Measurements from ENCODE around the gene APC2.
"Not testable (repeated sequence)": the region's sequence is repeated elsewhere in the genome, so short reads cannot be mapped to it uniquely, and the experiment has no call there.

The APC2 gene

DNA sequence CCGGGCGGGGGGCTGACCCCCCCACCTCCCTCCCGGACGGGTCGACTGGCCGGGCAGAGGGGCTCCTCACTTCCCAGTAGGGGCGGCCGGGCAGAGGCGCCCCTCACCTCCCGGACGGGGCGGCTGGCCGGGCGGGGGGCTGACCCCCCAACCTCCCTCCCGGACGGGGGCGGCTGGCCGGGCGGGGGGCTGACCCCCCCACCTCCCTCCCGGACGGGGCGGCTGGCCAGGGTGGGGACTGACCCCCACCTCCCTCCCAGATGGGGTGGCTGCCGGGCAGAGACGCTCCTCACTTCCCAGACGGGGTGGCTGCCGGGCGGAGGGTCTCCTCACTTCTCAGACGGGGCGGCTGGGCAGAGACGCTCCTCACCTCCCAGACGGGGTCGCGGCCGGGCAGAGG is 49.3 kb downstream of the APC2 start:
- DNase-seq: not testable (repeated sequence)

DNA sequence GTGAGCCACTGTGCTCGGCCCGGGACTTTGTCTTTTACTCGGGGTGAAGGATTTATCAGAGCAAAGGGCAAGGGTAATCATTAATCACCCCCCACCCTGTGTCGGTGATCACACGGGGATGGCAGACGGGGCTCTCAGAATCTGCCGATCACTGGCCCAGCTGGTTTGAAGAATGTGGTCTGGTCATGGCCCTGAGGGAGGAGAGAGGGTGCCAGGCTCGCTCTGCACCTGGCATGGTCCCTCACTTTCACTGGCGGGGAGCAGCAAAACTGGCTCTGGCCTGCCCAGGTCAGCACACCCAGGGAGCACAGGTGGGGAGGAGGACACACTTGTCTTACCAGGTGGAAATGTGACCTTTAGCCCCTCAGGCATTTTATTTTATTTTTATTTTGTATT is 51.3 kb downstream of the APC2 start:
- DNase-seq: no peak

DNA sequence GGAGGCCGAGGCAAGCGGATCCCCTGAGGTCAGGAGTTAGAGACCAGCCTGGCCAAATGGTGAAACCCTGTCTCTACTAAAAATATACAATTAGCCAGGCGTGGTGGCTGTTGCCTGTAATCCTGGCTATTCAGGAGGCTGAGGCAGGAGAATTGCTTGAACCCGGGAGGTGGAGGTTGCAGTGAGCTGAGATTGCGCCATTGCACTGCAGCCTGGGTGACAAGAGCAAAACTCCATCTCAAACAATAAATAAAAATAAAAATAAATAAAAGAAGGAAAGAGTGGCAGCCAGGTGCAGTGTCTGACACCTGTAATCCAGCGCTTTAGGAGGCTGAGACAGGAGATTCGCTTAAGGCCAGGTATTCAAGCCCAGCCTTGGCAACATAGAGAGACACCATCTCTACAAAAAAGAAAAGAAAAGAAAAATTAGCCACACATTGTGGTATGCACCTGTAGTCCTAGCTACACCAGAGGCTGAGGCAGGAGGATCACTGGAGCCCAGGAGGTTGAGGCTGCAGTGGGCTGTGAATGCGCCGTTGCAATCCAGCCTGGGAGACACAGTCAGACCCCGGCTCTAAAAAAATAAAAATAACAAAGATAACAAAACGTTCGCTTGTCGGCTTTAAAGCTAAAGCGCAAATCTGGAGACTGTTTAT is 52.6 kb downstream of the APC2 start:
- no peak for DNase-seq

DNA sequence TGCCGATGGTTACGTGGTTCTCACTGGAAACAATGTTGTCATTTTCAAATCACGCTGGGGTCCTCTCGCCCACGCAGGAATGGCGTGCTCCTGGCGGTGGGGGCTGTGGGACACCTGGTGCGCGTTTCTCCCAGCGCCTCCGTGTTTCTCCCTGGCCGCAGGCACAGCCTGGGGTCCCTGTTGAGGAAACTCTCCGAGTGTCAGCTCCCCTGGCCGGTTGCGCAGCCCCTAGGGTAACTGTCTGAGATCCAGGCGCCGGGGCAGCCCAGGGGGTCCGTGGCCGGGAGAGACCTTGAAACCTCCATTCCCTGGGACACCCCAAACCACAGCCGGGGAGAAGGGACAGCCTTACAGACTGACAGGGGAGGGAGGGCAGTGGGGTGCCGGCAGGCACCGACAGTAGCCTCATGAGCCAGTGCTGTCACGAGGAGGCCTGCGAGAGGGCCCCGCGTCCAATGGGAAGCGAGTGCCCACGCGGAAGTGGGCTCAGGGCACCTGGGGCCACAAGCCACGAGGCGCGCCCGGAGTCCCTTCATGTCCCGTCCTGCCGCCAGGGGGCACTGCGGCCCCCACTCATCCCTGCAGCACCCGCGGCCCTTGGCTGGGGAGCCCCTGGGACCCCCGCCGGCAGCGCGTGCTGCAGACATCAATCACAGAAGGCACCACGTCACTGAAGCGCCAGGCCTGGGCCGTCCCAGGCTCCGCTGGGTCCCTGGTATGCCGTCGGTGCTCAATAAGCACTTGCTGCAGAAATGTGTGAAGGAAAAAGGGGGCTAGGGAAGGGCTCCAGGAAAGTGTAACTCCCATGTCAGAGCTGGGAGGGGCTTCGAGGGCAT is 53.4 kb downstream of the APC2 start:
- DNase-seq: peak; percentile 79

DNA sequence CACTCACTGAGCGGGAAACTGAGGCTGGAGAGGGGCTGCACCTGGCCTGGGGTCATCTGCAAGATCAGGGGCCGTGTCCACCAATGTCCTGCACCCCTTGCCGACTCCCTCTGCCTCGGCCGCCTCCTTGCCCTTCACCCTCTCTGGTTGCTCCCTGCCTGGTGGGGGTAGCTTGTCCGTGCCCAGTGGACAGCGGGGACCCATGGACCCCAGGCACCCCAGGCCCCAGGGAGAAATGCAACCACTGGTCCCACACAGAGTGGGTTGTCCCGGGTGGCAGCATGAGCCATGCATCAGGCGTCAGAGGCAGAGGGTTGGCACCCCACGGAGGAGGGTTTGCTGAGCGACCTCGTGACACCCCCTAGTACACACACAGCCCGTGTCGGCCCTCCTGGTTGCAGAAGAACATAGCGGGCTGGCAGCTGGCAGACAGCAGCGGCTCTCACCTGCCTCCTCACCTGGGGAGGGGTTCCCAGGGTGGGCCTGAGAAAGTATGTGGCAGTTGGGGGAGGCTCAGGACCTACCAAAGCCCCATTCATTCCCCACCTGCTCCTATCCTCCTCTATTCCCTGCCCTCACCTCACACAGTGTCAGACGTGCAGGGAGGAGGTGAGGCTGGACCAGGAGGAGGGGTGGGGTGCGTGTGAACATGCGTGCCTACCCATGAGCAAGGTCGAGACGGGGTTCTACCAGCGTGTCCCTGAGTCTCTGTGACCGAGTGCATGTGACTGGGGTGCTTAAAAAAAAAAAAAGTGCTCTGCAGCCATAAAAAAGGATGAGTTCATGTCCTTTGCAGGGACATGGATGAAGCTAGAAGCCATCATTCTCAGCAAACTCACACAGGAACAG is 54.2 kb downstream of the APC2 start:
- DNase-seq: no peak

DNA sequence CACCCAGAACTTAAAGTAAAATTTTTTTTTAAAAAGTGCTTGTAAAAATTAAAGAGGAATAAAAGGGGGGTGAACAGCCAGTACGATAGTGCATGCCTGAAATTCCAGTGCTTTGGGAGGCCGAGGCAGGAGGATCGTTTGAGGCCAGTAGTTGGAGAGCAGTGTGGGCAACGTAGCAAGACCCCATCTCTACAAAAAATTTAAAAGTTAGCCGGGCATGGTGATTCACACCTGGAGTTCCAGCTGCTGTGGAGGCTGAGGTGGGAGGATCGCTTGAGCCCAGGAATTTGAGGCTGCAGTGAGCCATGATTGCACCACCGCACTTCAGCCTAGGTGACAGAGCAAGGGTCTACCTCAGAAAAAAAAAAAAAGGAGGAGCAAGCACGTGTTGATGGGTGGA is 55.1 kb downstream of the APC2 start:
- no peak for DNase-seq

DNA sequence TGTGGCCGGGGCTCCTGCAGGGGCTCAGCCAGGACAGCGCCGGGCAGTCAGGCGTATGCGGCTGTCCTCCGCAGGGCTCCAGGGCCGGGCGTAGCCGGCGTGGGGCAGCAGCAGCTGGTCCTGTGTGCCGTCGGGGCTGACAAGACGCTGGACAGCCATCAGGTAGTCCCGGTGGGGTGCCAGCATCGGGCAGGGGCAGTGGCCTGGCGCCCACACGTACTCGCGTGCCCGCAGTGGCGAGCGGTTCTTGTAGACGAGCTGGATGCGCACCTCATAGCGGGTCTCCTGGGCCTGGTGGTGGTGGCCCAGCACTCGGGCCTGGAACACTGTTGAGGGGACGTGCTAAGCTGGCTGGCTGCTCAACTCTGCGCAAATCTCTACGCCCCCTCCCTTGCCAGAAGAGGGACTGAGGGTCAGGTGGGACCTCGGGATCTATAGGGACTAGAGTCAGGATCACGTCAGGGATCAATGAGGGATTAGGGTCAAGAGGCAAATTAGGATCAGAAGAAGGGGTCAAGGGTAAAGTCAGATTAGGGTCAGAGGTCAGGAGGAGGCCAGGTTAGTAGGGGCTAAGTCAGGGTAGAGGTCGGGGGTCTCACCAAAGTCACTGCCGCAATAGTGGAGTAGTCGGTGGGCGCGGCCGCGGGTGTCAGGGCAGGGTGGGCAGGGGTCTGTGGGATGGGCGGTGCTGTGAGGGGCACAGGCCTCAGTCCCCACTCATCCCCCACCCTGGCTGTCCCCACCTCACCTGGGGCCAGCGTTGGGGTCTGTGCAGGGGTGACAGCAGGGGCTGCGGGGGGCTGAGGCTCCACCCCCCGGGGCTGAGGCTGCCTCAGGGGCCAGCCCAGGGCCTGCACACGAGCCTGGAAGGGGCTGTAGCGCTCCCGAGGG is 56.3 kb downstream of the APC2 start:
- no peak for DNase-seq

DNA sequence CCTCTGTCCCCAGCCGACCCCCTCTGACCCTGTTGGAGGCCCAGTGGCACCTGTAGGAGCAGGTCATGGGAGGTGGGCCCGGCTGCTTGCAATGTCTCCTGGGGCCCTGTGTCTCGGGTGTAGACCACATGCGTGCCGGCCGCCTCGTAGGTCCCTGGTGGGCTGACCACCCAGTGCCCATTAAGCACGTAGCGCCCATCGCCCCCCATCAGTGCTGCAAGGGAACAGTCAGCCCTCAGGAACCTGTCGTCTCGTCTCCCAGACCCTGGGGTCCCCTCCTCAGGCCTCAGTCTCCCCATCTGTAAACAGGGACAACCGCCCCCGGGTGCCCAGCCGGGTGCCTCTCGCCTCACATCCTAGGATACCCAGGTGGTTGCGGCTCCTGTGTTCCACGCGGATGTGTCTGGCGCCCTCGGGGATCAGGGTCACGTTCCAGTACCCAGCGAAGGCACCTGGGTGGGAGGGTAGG is 57.3 kb downstream of the APC2 start:
- DNase-seq: no peak

DNA sequence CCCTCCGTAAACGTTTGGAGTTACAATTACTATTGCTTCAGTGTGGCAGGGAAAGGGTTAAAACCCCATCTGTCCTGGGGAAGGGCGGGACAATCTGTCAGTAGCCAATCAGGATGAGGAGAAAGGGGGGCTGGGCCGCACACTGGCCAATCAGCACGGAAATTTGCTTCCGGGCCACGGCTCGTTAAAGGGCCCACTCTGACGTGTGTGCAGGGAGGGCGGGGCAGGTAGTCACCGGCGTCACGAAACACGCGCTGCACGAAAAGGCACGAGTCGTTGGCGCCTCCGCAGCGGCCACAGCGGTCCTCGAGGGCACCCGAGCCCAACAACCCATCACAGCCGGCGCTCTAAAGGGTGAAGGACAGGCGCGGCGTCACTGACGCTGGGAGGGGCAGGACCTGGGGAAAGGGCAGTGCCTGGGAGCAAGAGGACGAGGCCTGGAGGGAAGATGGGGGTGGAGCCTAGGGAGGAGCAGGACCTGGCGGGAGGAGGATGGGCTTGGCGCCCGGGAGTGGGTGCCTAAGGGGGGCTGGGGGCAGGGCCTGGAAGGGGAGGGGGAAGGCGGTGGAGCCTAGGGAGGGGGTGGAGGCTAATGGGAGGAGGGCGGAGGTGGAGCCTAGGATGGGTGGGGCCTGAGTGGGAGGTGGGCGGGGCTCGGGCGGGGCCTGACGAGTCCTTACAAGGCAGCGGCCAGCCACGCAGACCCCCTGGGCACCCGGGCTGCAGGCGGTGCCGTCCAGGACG is 58.0 kb downstream of the APC2 start:
- DNase-seq: peak; percentile 93

DNA sequence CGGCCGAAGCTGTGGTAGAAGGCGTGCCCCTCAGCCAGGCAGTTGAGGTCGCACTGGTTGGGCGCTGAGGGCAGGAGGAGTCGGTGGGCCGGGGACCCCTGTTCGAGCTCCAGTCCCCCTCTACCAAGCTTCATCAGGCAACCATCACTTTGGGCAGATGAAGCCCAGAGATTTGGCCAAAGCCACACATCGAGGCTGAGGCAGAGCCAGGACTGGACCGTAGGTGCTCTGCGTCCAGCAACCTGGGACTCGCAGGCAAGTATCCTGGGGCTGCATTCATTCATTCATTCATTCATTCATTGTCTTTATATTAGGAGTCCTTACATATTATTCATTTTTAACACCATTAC is 58.6 kb downstream of the APC2 start:
- DNase-seq: no peak

DNA sequence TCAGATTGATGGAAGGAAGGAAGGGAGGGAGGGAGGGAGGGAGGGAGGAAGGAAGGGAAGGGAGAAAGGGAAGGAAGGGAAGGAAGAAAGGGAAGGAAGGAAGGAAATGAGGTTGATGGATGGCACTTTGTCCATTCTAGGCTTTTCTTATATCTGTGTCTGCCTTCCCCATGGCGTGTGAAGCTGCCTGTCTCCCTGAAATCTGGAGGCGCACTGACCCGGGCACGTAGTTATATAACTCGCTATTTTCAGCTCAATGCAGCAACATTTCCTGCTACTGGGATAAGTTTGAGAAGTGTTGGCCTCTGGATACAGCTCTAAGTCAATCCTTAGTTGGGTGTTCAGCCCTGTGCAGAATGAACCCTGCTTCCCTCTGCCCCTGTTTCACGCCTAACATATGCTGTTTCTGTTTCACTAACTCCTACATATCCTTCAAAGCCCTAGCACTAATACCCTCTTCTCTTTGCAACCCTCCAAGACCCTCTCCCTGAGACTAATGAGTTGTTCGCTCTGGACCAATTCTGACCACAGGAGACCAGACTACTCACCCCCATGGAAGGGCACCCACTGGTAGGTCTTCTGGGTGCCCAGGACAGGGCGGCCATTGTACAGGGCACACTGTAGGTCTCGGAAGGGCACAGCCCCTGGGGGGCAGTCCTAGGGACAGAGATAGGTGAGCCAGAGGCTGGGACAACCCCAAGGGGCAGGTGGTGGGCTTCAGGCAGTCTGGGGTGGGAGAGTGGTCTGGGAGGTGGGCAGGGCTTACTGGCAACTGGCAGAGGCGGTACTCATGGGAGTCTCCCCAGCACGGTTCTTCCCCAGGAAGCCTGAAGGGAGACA is 59.9 kb downstream of the APC2 start:
- DNase-seq: no peak

DNA sequence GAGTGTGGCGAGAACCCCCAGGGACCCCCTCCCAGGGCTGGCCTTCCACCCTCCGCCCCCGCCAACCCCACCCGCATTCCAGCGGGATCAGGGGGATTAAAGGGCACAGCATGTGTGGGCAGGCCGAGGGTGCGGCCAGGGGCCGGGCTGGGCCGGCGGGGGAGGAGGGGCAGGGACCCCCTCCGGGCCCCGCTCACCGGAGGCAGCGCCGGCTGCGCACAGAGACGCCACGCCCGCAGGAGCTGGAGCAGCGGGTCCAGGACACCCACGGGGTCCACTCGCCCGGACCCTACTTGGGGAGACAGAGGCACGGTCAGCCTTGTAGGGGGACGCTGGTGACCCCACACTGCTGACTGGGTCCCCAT is 60.5 kb downstream of the APC2 start:
- DNase-seq: no peak

DNA sequence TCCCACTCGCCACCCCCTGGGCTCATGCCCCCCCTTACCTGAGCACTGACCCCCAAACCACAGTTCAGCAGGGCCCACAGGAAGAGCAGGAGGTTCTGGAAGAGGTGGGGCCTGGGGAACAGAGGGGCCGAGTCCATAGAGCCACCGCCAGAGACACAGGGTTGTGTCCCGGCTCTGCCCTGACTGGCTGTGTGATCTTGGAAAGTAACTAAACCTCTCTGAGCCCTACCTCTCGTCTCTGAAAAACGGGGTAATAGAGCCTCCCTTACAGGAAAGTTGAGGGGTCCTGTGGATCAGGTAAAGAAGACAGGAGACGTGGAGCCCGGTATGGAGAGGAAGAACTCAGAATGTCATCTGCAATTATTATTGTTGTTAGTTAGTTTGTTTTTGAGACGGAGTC is 60.9 kb downstream of the APC2 start:
- no peak for DNase-seq

DNA sequence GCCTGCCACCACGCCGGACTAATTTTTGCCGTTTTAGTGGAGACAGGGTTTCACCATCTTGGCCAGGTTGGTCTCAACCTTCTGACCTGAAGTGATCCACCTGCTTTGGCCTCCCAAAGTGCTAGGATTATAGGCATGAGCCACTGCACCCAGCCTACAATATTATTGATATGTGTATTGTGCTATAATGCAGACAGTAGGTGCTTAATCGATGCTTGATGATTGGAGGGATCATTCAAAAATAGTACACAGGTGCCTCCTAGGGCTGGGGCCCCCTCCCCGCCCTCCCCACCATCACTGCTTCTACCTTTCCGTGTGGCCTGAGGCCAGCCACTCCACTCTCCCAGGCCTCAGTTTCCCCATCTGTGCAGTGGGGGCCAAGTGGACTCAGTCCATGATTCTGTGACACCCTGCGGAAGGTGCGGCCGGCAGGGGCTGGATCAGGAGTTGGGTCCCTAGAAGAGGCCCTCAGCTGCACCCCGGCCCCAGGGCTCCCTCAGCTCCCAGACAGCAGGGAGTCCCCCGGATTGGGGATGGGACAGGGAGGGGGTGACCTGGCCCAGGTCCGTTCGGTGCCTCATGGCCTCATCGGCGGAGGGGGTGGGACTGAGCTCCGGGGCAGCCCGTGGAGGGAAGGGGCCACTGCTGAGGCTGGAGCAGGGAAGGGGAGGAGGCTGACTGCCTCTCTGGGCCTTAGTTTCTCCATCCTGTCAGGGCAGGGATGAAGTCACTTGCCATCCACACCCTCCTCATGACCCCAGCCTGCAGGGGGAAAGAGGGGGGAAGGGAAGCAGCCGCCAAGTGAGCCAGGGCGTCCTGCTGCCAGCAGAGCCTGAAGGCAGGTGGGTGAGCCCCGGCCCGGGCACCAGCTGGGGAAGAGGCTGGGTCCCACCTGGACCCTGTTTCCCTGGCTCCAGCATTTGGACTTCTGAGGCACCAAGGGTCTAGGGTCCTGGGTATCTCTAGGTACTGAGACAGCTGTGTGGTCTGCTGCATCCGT is 61.7 kb downstream of the APC2 start:
- DNase-seq: peak; percentile 26

DNA sequence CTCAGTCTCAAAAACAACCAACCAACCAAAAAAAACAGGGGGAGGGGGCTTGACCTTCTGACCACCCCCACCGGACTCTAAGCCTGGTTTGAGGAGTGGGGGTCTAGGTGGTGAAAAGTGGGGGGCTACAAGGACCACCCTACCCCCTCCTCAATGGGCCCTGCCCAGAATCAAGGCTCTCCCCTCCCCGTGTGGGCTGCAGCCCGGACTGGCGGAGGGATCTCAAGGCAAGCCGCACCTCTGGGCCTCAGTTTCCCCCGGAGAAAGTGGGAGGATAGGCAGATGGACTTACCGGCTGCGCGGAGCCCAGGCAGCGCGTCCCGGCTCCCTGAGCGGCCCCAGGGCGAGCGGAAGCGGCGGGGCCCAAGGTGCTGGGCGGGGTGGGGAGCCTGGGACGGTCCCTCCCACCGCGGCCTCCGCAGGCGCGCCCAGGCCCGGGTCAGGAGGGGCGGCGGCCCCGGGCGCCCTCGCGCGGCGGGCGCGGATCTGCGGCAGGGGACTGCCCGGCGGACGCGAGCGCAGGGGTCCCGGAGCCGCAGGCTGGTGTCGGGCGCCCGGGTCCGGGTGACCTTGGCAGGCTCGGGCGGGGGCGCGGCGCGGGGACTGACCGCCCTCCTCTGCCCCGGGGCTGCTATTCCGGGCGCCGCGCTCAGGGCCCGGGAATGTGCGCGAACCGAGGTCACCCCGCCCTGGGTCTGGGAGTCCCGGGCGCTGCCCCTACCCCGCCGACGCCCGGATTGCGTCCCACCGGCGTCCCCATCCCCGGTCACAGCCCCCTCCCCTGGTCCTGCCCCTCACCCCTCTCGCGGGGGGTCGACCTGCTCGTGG is 63.0 kb downstream of the APC2 start, which contains the start of gene ADAMTSL5:
Gene ADAMTSL5, minus strand, starts transcription at position 349 of the 828 bp plus-strand sequence. CDS start 2,076 bp downstream, outside the sequence.
- DNase-seq: peak; percentile 80

DNA sequence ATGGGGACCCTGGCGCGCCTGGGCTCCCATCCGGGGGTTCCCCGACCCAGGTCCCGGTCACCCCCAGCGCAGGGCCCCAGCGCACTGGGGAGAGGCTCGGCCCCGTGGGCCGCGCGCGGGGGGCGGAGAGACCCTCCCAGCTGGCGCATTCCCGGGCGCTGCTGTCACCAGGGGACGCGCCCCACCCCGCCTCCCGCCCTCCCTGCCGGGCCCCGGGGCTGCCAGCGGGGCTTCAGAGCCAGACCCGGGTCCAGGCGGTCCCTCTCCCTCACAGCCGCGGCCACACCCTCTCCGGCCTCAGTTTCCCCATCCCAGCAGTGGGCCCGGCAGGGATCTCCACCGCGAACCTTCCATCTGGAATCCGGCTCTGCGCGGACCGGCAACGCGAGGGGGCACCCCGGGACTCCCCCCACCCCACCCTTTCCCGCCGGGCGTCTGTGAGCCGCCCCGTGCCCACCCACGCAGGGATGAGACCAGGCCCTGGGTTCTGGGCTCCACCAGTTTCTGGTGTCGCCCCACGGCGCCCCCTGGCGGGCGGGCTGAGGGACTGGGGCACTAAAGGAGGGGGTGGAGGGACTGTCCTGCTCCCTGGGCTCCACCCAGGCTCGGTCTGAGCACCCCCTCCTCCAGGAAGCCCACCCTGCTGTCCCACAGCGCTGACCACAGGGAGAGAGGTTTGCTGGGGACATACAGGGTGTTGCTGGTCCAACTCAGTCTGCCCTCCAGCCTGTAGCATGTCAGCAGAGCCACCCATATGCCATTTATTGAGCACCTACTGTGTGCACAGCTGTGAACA is 63.8 kb downstream of the APC2 start:
- peak; percentile 79 for DNase-seq

DNA sequence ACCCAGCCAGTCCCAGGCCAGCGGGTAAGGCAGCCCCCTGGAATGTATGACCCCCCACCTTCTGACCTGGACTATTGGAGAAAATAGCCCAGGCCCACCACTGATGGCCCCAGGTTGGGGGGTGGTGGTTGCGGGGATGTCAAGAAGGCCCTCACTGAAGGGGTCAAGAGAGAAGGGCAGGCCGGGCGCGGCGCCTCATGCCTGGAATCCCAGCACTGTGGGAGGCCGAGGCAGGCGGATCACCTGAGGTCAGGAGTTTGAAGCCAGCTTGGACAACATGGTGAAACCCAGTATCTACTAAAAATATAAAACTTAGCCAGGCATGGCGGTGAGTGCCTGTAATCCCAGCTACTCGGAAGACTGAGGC is 64.4 kb downstream of the APC2 start:
- no peak for DNase-seq

All from CD4-positive, alpha-beta T cell treated with Interleukin-17A for 4 hours (primary cell).